Upper lobe of left lung (tissue), 4 donors: ENCODE measurements around the gene TASP1.

Source experiments
- CTCF ChIP-seq, 6 experiments: fragments of 450-650 bp in 4 of 6; fragments of 200-600 bp in 2 of 6; sonication (generic) in 2 of 6; IDR thresholded peaks; one replicate each; pipeline ENCODE4 v1.5.1; 2016 to 2019; ENCODE audit warnings: antibody characterized with exemption in 6 of 6
- EP300 ChIP-seq, 4 donors: sonication (generic); formaldehyde crosslinking; IDR thresholded peaks; one replicate each; pipeline ENCODE4 v1.5.1; 2017; ENCODE audit warnings: antibody characterized with exemption in 4 of 4, control low read depth in 2 of 4
- POLR2A ChIP-seq, 4 donors: fragments of 450-650 bp; IDR thresholded peaks; one replicate each; pipeline ENCODE4 v1.5.1; 2016 to 2017; ENCODE audit warnings: antibody characterized with exemption in 4 of 4, mild to moderate bottlenecking in 2 of 4
- POLR2AphosphoS5 ChIP-seq, 2 donors: sonication (generic); formaldehyde crosslinking; IDR thresholded peaks; one replicate each; pipeline ENCODE4 v1.5.1; 2017; ENCODE audit warnings: antibody characterized with exemption in 2 of 2

GRCh38 chr20:13672690-13673089, 34.0 kb upstream of the TASP1 start:
- TF ChIP-seq CTCF (IDR thresholded peaks at IDR 0.05) = no peak
- TF ChIP-seq POLR2A (IDR thresholded peaks at IDR 0.05) = no peak
- TF ChIP-seq EP300 (IDR thresholded peaks at IDR 0.05) = no peak
- TF ChIP-seq POLR2AphosphoS5 (IDR thresholded peaks at IDR 0.05) = no peak
